Hepatocyte (in vitro differentiated cells): ENCODE data around the gene NKX2-1. TPM values are rescaled to one million over a fixed set of nuclear protein-coding genes. Genes with fewer than 3 reads are reported as not detected.

Experiments
- DNase-seq: peaks from one replicate; pipeline ENCODE4 v3.0.0-alpha.2; 2016; ENCODE audit warnings: low spot score
- H2AFZ ChIP-seq: fragments of 200-600 bp; sonication (generic); 2 replicates; pipeline ENCODE4 v1.6.0; 2016; ENCODE audit warnings: antibody characterized with exemption, mild to moderate bottlenecking
- H3K27ac ChIP-seq: fragments of 200-600 bp; sonication (generic); 2 replicates; pipeline ENCODE4 v1.5.1; 2016; ENCODE audit warnings: mild to moderate bottlenecking
- H3K27me3 ChIP-seq: fragments of 200-600 bp; sonication (generic); 2 replicates; pipeline ENCODE4 v1.6.1; 2016
- H3K36me3 ChIP-seq: fragments of 200-600 bp; sonication (generic); replicated peaks from 2 replicates; pipeline ENCODE4 v1.5.1; 2016; ENCODE audit warnings: low read depth; ENCODE audit not compliant: insufficient read depth
- H3K4me1 ChIP-seq: fragments of 200-600 bp; sonication (generic); 2 replicates; pipeline ENCODE4 v1.5.1; 2016; ENCODE audit warnings: mild to moderate bottlenecking, moderate library complexity; ENCODE audit not compliant: insufficient read depth
- H3K4me2 ChIP-seq: fragments of 200-600 bp; sonication (generic); 2 replicates; pipeline ENCODE4 v1.6.0; 2016
- H3K4me3 ChIP-seq: fragments of 200-600 bp; sonication (generic); 2 replicates; pipeline ENCODE4 v1.5.1; 2016; ENCODE audit warnings: mild to moderate bottlenecking
- H3K79me2 ChIP-seq: fragments of 200-600 bp; sonication (generic); 2 replicates; pipeline ENCODE4 v1.6.0; 2017; ENCODE audit warnings: mild to moderate bottlenecking
- H3K9me2 ChIP-seq: fragments of 200-600 bp; sonication (generic); replicated peaks from 2 replicates; pipeline ENCODE4 v1.6.0; 2017; ENCODE audit warnings: mild to moderate bottlenecking; ENCODE audit not compliant: insufficient read depth
- H3K9me3 ChIP-seq: fragments of 200-600 bp; sonication (generic); 2 replicates; pipeline ENCODE4 v1.5.1; 2016; ENCODE audit warnings: low read depth, mild to moderate bottlenecking
- H4K20me1 ChIP-seq: fragments of 200-600 bp; sonication (generic); 2 replicates; pipeline ENCODE4 v1.6.0; 2016; ENCODE audit warnings: mild to moderate bottlenecking; ENCODE audit not compliant: insufficient read depth, poor library complexity, severe bottlenecking
- CTCF ChIP-seq: fragments of 200-600 bp; sonication (generic); IDR thresholded peaks from 2 replicates; pipeline ENCODE4 v1.5.1; 2016; ENCODE audit warnings: antibody characterized with exemption, mild to moderate bottlenecking; ENCODE audit not compliant: poor library complexity
- EZH2 ChIP-seq: fragments of 200-600 bp; sonication (generic); IDR thresholded peaks from 2 replicates; pipeline ENCODE4 v1.6.1; 2016; ENCODE audit warnings: antibody characterized with exemption, mild to moderate bottlenecking, borderline replicate concordance
- EZH2phosphoT487 ChIP-seq: fragments of 200-600 bp; sonication (generic); IDR thresholded peaks from one replicate; pipeline ENCODE4 v1.6.1; 2018; ENCODE audit warnings: antibody characterized with exemption, mild to moderate bottlenecking, low read depth, moderate library complexity; ENCODE audit not compliant: unreplicated experiment, severe bottlenecking
- WGBS: methylation state at CpG from one replicate; pipeline ENCODE4 v1.1.6; 2016; ENCODE audit warnings: low lambda C conversion rate; ENCODE audit errors: missing lambda C conversion rate; 5-methylcytosine and 5-hydroxymethylcytosine counted together
- polyA plus RNA-seq: library from polyadenylated mRNA; unstranded; fragments of >200 nt; fragmentation: Nextera tagmentation; extraction: Ambion mirVana; gene quantifications from 2 replicates; pipeline ENCODE4 v1.2.1, GENCODE V29; 2016
- total RNA-seq: library from RNA; depleted of rRNA; stranded (reverse); fragments of >200 nt; gene quantifications from 2 replicates; pipeline ENCODE4 v1.2.3, GENCODE V29; 2014

The NKX2-1 gene
- total and polyA plus RNA-seq, 2 experiments from 2014 or later, result 2.2 to 2.7 TPM

DNA sequence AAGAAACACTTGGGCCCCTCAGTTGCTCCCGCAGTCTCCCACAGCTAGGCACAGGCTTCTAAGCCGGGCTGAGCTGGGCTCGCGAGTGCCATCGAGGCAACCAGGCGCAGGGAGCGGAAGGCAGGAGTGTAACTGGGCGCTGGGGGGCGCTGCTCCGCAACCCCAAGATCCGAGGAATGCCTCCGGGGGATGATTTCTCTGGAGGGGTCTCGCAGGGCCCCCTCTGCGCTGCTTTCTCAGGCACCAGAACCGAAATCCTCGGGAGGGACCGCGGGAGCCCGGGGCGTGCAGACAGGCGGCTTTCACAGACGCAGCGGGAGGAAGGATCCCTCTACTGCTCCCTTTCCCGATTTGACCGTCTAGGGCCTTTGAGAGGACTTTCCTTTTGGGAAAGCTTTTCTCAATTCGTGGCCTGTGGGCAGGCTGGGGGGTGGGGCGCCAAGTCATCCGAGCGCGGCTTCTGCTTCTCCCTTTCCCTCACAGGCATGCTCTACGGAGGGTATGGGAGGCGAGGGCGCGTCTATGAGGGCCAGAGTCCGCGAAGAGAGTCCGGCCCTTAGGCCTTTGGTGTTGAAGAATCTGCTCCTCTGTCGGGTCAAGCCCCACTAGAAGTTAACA, 4.3 kb upstream of the NKX2-1 start:
- no peaks in the 10 kb centered on the region for H3K79me2 ChIP-seq
- H3K9me3 ChIP-seq, result no peaks in the 10 kb centered on the region
- peaks cover 100% of the 10 kb centered on the region for H3K27me3 ChIP-seq
- H3K4me3 ChIP-seq, result no peak overlapping the region
- TF ChIP-seq EZH2phosphoT487, result peak; percentile 4
- no peak for TF ChIP-seq CTCF
- WGBS, result 18% methylated on average over 38 of the region's 38 CpGs
- H3K4me2 ChIP-seq, result peak overlapping the region; percentile 66
- H3K9me2 ChIP-seq, result no peaks in the 10 kb centered on the region
- H3K27ac ChIP-seq, result no peak overlapping the region
- H3K4me1 ChIP-seq, result peaks cover 17% of the 10 kb centered on the region
- no peak for DNase-seq
- H4K20me1 ChIP-seq, result no peaks in the 10 kb centered on the region
- H2AFZ ChIP-seq, result peak overlapping the region; percentile 45
- no peaks in the 10 kb centered on the region for H3K36me3 ChIP-seq

GRCh38 chr14:36522972-36523715, 3.1 kb upstream of the NKX2-1 start:
- H3K79me2 ChIP-seq, result no peaks in the 10 kb centered on the region
- no peaks in the 10 kb centered on the region for H3K9me2 ChIP-seq
- no peaks in the 10 kb centered on the region for H4K20me1 ChIP-seq
- peaks cover 23% of the 10 kb centered on the region for H3K4me1 ChIP-seq
- no peak overlapping the region for H3K27ac ChIP-seq
- peaks cover 100% of the 10 kb centered on the region for H3K27me3 ChIP-seq
- WGBS, result 17% methylated on average over 35 of the region's 35 CpGs
- no peak for TF ChIP-seq CTCF
- TF ChIP-seq EZH2, result no peak
- TF ChIP-seq EZH2phosphoT487, result no peak
- H2AFZ ChIP-seq, result no peak overlapping the region
- H3K9me3 ChIP-seq, result no peaks in the 10 kb centered on the region
- no peaks in the 10 kb centered on the region for H3K36me3 ChIP-seq
- no peak overlapping the region for H3K4me3 ChIP-seq
- no peak for DNase-seq
- H3K4me2 ChIP-seq, result no peak overlapping the region

GRCh38 chr14:36522347-36522971, 2.4 kb upstream of the NKX2-1 start:
- H4K20me1 ChIP-seq, result no peaks in the 10 kb centered on the region
- H3K4me1 ChIP-seq, result peaks cover 23% of the 10 kb centered on the region
- TF ChIP-seq EZH2, result peak; percentile 22
- TF ChIP-seq EZH2phosphoT487, result peak; percentile 76
- no peak for TF ChIP-seq CTCF
- H3K4me3 ChIP-seq, result no peak overlapping the region
- H3K27ac ChIP-seq, result no peak overlapping the region
- no peaks in the 10 kb centered on the region for H3K36me3 ChIP-seq
- H3K9me2 ChIP-seq, result no peaks in the 10 kb centered on the region
- 9% methylated on average over 36 of the region's 36 CpGs for WGBS
- DNase-seq, result no peak
- peaks cover 100% of the 10 kb centered on the region for H3K27me3 ChIP-seq
- H3K9me3 ChIP-seq, result no peaks in the 10 kb centered on the region
- no peaks in the 10 kb centered on the region for H3K79me2 ChIP-seq
- H2AFZ ChIP-seq, result no peak overlapping the region
- H3K4me2 ChIP-seq, result no peak overlapping the region
